NT2/D1 (cell line): ENCODE data around the gene AGR3.

Source experiments
- DNase-seq: peaks from one replicate; pipeline ENCODE4 v3.0.0-alpha.2; 2011; ENCODE audit warnings: low read depth, low spot score
- H3K27me3 ChIP-seq: 2 replicates; pipeline ENCODE4 v1.6.0; 2011; ENCODE audit warnings: mild to moderate bottlenecking; ENCODE audit not compliant: insufficient read length, insufficient read depth
- H3K36me3 ChIP-seq: 2 replicates; pipeline ENCODE4 v1.6.1; 2011; ENCODE audit warnings: mild to moderate bottlenecking, low read length, mixed read lengths; ENCODE audit not compliant: insufficient read depth, insufficient read length
- H3K4me1 ChIP-seq: 2 replicates; pipeline ENCODE4 v1.5.1; 2011; ENCODE audit not compliant: insufficient read depth, insufficient read length
- H3K4me3 ChIP-seq: 2 replicates; pipeline ENCODE4 v1.5.1; 2011; ENCODE audit warnings: low read depth; ENCODE audit not compliant: insufficient read length
- H3K9ac ChIP-seq: 2 replicates; pipeline ENCODE4 v1.6.0; 2011; ENCODE audit warnings: low read depth; ENCODE audit not compliant: insufficient read length
- H3K9me3 ChIP-seq: 2 replicates; pipeline ENCODE4 v1.5.1; 2011; ENCODE audit warnings: mild to moderate bottlenecking, low read length; ENCODE audit not compliant: insufficient read depth
- SUZ12 ChIP-seq: IDR thresholded peaks from 2 replicates; pipeline ENCODE4 v1.6.1; 2011; ENCODE audit not compliant: insufficient read length, insufficient read depth; ENCODE audit errors: extremely low read depth
- YY1 ChIP-seq: IDR thresholded peaks from 2 replicates; pipeline ENCODE4 v1.6.1; 2011; ENCODE audit not compliant: insufficient read length, insufficient read depth
- ZNF274 ChIP-seq: IDR thresholded peaks from 2 replicates; pipeline ENCODE4 v1.6.1; 2011; ENCODE audit warnings: mild to moderate bottlenecking, low read depth, low read length

The AGR3 gene

GRCh38 chr7:16891338-16891737, 9.6 kb upstream of the AGR3 start:
- Histone ChIP-seq H3K4me1 (no peaks in the 10 kb centered on the region), H3K9me3 (no peaks in the 10 kb centered on the region), H3K4me3 (no peak overlapping the region), H3K36me3 (no peaks in the 10 kb centered on the region), H3K9ac (no peak overlapping the region), H3K27me3 (no peaks in the 10 kb centered on the region)
- no peak for DNase-seq
- TF ChIP-seq YY1 (no peak), SUZ12 (no peak), ZNF274 (no peak)

- no peak for DNase-seq
- H3K9me3 ChIP-seq, result no peaks in the 10 kb centered on the region
- no peaks in the 10 kb centered on the region for H3K27me3 ChIP-seq
- H3K4me1 ChIP-seq, result no peaks in the 10 kb centered on the region
- H3K9ac ChIP-seq, result no peak overlapping the region
- no peak for TF ChIP-seq SUZ12
- no peak for TF ChIP-seq ZNF274
- no peak for TF ChIP-seq YY1
- H3K4me3 ChIP-seq, result no peak overlapping the region
- no peaks in the 10 kb centered on the region for H3K36me3 ChIP-seq
These were observed 8.2 kb upstream of the AGR3 start for GRCh38 chr7:16889851-16890415.

- Histone ChIP-seq H3K27me3 (no peaks in the 10 kb centered on the region), H3K9me3 (no peaks in the 10 kb centered on the region), H3K9ac (no peak overlapping the region), H3K36me3 (no peaks in the 10 kb centered on the region), H3K4me1 (no peaks in the 10 kb centered on the region), H3K4me3 (no peak overlapping the region)
- TF ChIP-seq SUZ12 (no peak), ZNF274 (no peak), YY1 (no peak)
- DNase-seq, result no peak
These were observed 7.5 kb upstream of the AGR3 start for GRCh38 chr7:16889305-16889704.

DNA sequence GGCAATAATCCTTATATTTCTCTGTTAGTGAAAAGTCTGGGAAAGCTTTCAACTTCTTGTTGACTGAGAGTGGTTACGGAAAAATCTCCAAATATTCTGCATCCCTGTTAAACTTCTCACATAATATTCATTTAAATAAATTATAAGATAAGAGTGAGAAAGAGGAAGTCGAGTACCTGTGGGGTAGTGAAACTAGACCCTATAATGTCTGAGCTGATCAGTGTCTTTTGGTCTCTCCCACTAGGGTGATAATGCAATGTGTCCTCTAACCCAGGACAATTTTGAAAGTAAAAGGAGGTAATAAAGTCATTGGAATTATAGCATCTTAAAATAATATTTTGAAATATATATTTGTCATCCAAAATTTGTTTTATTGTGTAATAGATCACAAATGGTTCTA, 2.1 kb upstream of the AGR3 start:
- no peaks in the 10 kb centered on the region for H3K36me3 ChIP-seq
- H3K4me1 ChIP-seq, result no peaks in the 10 kb centered on the region
- no peak for TF ChIP-seq ZNF274
- TF ChIP-seq SUZ12, result no peak
- no peak for TF ChIP-seq YY1
- no peaks in the 10 kb centered on the region for H3K27me3 ChIP-seq
- H3K9me3 ChIP-seq, result no peaks in the 10 kb centered on the region
- DNase-seq, result no peak
- H3K4me3 ChIP-seq, result no peak overlapping the region
- no peak overlapping the region for H3K9ac ChIP-seq

DNA sequence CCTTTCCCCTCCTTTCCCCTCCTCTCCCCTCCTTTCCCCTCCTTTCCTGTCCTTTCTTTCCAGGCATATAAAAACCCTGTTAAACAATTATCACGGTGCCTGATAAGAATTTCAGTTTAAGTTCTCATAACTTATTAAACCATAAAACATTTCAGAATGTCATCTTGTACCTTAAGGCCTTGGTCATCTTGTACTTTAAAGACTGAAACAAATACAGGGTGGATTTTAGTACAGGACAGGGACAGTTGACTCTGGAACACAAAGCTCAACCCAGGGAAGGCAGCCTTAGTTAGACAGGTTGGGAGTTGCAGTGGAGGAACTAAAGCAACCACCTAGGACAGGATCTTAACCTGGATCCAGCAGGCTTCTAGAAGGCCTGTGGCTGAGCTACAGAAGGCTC, 1.2 kb downstream of the AGR3 start:
- TF ChIP-seq ZNF274 (no peak), YY1 (no peak), SUZ12 (no peak)
- DNase-seq, result no peak
- no peak overlapping the region for H3K9ac ChIP-seq

DNA sequence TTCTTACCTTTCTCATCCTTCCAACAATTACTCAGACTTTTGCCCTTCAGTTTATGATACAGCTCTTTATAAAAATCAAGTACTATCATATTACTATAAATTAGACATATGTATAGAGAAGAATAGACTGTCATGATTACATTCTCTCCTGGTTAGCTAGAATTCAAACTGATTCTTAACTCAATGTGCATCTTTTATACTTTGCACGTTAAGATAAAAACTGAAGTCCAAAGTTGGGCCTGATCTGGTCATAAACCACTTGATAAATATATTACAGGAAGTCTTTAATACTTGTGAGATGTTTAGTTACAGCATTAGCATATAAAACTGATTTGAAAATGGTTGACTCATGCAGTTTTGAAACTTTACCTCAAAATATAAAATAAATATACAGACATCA, 2.6 kb downstream of the AGR3 start:
- TF ChIP-seq SUZ12, result no peak
- TF ChIP-seq YY1, result no peak
- TF ChIP-seq ZNF274, result no peak
- H3K27me3 ChIP-seq, result no peaks in the 10 kb centered on the region
- H3K36me3 ChIP-seq, result no peaks in the 10 kb centered on the region
- no peaks in the 10 kb centered on the region for H3K9me3 ChIP-seq
- H3K9ac ChIP-seq, result no peak overlapping the region
- DNase-seq, result no peak
- no peak overlapping the region for H3K4me3 ChIP-seq
- no peaks in the 10 kb centered on the region for H3K4me1 ChIP-seq

More for the DNA sequence above, 1.2 kb downstream of the AGR3 start:
- Histone ChIP-seq H3K9me3 (no peaks in the 10 kb centered on the region), H3K36me3 (no peaks in the 10 kb centered on the region), H3K4me1 (no peaks in the 10 kb centered on the region), H3K27me3 (no peaks in the 10 kb centered on the region), H3K4me3 (no peak overlapping the region)

DNA sequence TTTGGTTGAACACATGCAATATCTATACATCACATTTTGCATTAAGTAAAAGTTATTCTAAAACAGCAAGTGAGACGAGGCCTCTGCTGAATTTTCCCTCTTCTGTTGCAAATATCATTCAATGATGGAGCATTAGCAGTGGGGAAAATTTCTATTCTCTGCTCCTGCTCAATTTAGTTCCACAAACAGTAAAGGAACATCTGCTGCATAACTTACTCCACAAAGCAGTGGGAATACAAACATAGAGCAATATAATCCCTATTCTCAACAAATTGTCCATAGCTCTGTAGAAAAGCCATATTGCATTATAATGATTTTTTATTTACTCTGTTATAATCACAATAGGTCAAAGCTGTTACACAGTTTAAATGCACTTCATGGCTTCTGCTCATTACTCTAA, 5.9 kb downstream of the AGR3 start:
- Histone ChIP-seq H3K27me3 (no peaks in the 10 kb centered on the region), H3K4me3 (no peak overlapping the region), H3K4me1 (no peaks in the 10 kb centered on the region), H3K9ac (no peak overlapping the region), H3K9me3 (no peaks in the 10 kb centered on the region), H3K36me3 (no peaks in the 10 kb centered on the region)
- TF ChIP-seq ZNF274, result no peak
- TF ChIP-seq YY1, result no peak
- no peak for TF ChIP-seq SUZ12
- no peak for DNase-seq

GRCh38 chr7:16874066-16874465, 7.7 kb downstream of the AGR3 start:
- no peaks in the 10 kb centered on the region for H3K9me3 ChIP-seq
- H3K36me3 ChIP-seq, result no peaks in the 10 kb centered on the region
- H3K27me3 ChIP-seq, result no peaks in the 10 kb centered on the region
- H3K4me1 ChIP-seq, result no peaks in the 10 kb centered on the region
- TF ChIP-seq YY1, result no peak
- no peak for TF ChIP-seq ZNF274
- TF ChIP-seq SUZ12, result no peak
- no peak for DNase-seq
- no peak overlapping the region for H3K4me3 ChIP-seq
- H3K9ac ChIP-seq, result no peak overlapping the region
